K562 (cell line): ENCODE measurements around the gene POPDC3. TPM values are rescaled to one million over a fixed set of nuclear protein-coding genes. Genes with fewer than 3 reads are reported as not detected.

Experiments used
- ATAC-seq: fragments of 200-7000 bp; cut with Tn5 transposase; 3 replicates; pipeline ENCODE4 v1.9.1; 2020; ENCODE audit warnings: moderate library complexity
- BruUV-seq: library from RNA; stranded (reverse); fragments of 400-500 nt; replicated peaks from 2 replicates; lab custom pipeline; 2021; lab: Mats Ljungman, UMichigan
- CTCF ChIA-PET: fragments of 300-600 bp; formaldehyde crosslinking; extraction: SDS; loops from one replicate; lab custom pipeline; 2021; ENCODE audit warnings: low intra/inter-chr PET ratio; lab: Yijun Ruan, JAX
- POLR2A ChIA-PET: fragments of 300-600, 350-650 bp; sonication (Branson Sonifier 250); formaldehyde crosslinking; extraction: SDS; loops from one replicate; lab custom pipeline; 2021; ENCODE audit warnings: antibody characterized with exemption, inconsistent platforms; lab: Yijun Ruan, JAX
- DNase-seq, 4 experiments: peaks; one replicate each; pipeline versions ENCODE4 v3.0.0 to v3.0.0-alpha.2; 2011 to 2018; ENCODE audit warnings: low spot score in 3 of 4, mixed read lengths in 3 of 4; ENCODE audit errors: extremely low read depth in 1 of 4
- FAIRE-seq: peaks from 2 replicates; lab custom pipeline; 2011; peaks lifted over from hg19 to GRCh38; lab: Jason Lieb, UNC
- H2AFZ ChIP-seq: 2 replicates; pipeline ENCODE4 v1.6.0; 2011; ENCODE audit warnings: low read depth, low read length, control low read depth, inconsistent platforms
- H3K27ac ChIP-seq: fragments of 200-600 bp; 3 replicates; pipeline ENCODE4 v1.8.0; 2011; ENCODE audit warnings: low read depth, mild to moderate bottlenecking, control low read depth, inconsistent platforms, low read length, moderate library complexity, mixed read lengths; ENCODE audit errors: extremely low read depth
- H3K27me3 ChIP-seq, 2 experiments: fragments of 300-600 bp in 1 of 2; 2 replicates in 1 of 2; 3 replicates in 1 of 2; pipeline versions ENCODE4 v1.6.0 to v1.8.0; 2011; ENCODE audit warnings: inconsistent platforms in 2 of 2, low read length in 2 of 2, mild to moderate bottlenecking in 1 of 2, mixed read lengths in 1 of 2, moderate library complexity in 1 of 2; ENCODE audit not compliant: control insufficient read depth in 2 of 2, insufficient read depth in 2 of 2
- H3K36me3 ChIP-seq: fragments of 300-600 bp; 3 replicates; pipeline ENCODE4 v1.8.0; 2011; ENCODE audit warnings: mild to moderate bottlenecking, low read length, inconsistent platforms; ENCODE audit not compliant: control insufficient read depth, insufficient read depth
- H3K4me1 ChIP-seq, 2 experiments: fragments of 200-600 bp in 1 of 2; replicated peaks in 1 of 2; 2 replicates in 1 of 2; 3 replicates in 1 of 2; pipeline versions ENCODE4 v1.5.1 to v1.8.0; 2011; ENCODE audit warnings: inconsistent platforms in 2 of 2, low read length in 2 of 2, mild to moderate bottlenecking in 1 of 2, mixed read lengths in 1 of 2, moderate library complexity in 1 of 2; ENCODE audit not compliant: control insufficient read depth in 2 of 2, insufficient read depth in 2 of 2
- H3K4me2 ChIP-seq: 2 replicates; pipeline ENCODE4 v1.6.1; 2011; ENCODE audit warnings: low read length, control low read depth, inconsistent platforms, mixed read lengths; ENCODE audit not compliant: insufficient read depth
- H3K4me3 ChIP-seq: fragments of 200-600 bp; sonication (generic), shearing (Covaris generic); 2 replicates; pipeline ENCODE4 v1.5.1; 2016; ENCODE audit warnings: control low read depth, inconsistent platforms
- H3K79me2 ChIP-seq: fragments of 200-600 bp; 3 replicates; pipeline ENCODE4 v1.8.0; 2011; ENCODE audit warnings: low read length, inconsistent platforms; ENCODE audit not compliant: control insufficient read depth, insufficient read depth
- H3K9ac ChIP-seq, 2 experiments: 2 replicates each; pipeline versions ENCODE4 v1.6.0 to v1.6.1; 2011; ENCODE audit warnings: low read depth in 2 of 2, low read length in 2 of 2, control low read depth in 1 of 2, inconsistent platforms in 1 of 2, mild to moderate bottlenecking in 1 of 2, mixed read lengths in 1 of 2; ENCODE audit not compliant: insufficient read depth in 1 of 2
- H3K9me1 ChIP-seq: one replicate; pipeline ENCODE4 v1.6.0; 2011; ENCODE audit warnings: inconsistent platforms, mild to moderate bottlenecking, low read length, moderate library complexity; ENCODE audit not compliant: control insufficient read depth, insufficient read depth
- H3K9me3 ChIP-seq: replicated peaks from 2 replicates; pipeline ENCODE4 v1.5.1; 2011; ENCODE audit warnings: low read depth, low read length, inconsistent platforms; ENCODE audit not compliant: control insufficient read depth, insufficient read depth
- H4K20me1 ChIP-seq: replicated peaks from 2 replicates; pipeline ENCODE4 v1.6.1; 2011; ENCODE audit warnings: low read length, inconsistent platforms, mixed read lengths; ENCODE audit not compliant: control insufficient read depth, insufficient read depth
- CTBP1 ChIP-seq: fragments of 450-650 bp; IDR thresholded peaks from 2 replicates; pipeline ENCODE4 v1.6.1; 2016; ENCODE audit warnings: borderline replicate concordance
- E2F8 ChIP-seq: fragments of 450-650 bp; IDR thresholded peaks from 2 replicates; pipeline ENCODE4 v1.7.1; 2018; ENCODE audit warnings: mild to moderate bottlenecking, low read depth; ENCODE audit not compliant: partially characterized antibody
- FOXJ2 ChIP-seq: fragments of 200-800 bp; sonication (Bioruptor generic); IDR thresholded peaks from 2 replicates; pipeline ENCODE4 v1.6.1; 2016; ENCODE audit warnings: missing genetic modification characterization, missing compliant biosample characterization
- IRF1 ChIP-seq: sonication (generic); formaldehyde crosslinking; IDR thresholded peaks from 2 replicates; pipeline ENCODE4 v1.8.0; 2022; ENCODE audit warnings: missing genetic modification reagents, mild to moderate bottlenecking, borderline replicate concordance
- KAT2B ChIP-seq: IDR thresholded peaks from one replicate; pipeline ENCODE4 v1.6.1; 2012; ENCODE audit warnings: low read depth, mild to moderate bottlenecking, control low read depth, inconsistent platforms, low read length, moderate library complexity
- MTA1 ChIP-seq: fragments of 450-650 bp; IDR thresholded peaks from 2 replicates; pipeline ENCODE4 v1.6.1; 2017; ENCODE audit warnings: borderline replicate concordance
- NFYB ChIP-seq: IDR thresholded peaks from 2 replicates; pipeline ENCODE4 v1.6.1; 2011; ENCODE audit warnings: mild to moderate bottlenecking, moderate library complexity; ENCODE audit not compliant: insufficient read length; ENCODE audit errors: extremely low read depth
- OTX1 ChIP-seq: fragments of 450-650 bp; formaldehyde crosslinking; IDR thresholded peaks from 2 replicates; pipeline ENCODE4 v1.4.0; 2022; ENCODE audit warnings: mild to moderate bottlenecking
- PRMT5 ChIP-seq: sonication (generic); formaldehyde crosslinking; IDR thresholded peaks from 2 replicates; pipeline ENCODE4 v1.5.0; 2020; ENCODE audit warnings: missing genetic modification reagents
- RBM15 ChIP-seq: fragments of 200-400 bp; formaldehyde crosslinking; IDR thresholded peaks from 2 replicates; pipeline ENCODE4 v1.6.1; 2018; ENCODE audit warnings: mild to moderate bottlenecking, low read length, moderate library complexity; ENCODE audit not compliant: insufficient read depth
- RFX7 ChIP-seq: fragments of 250-450 bp; sonication (Bioruptor Pico); IDR thresholded peaks from 2 replicates; pipeline ENCODE4 v1.5.1; 2021; ENCODE audit warnings: mild to moderate bottlenecking
- ZBED1 ChIP-seq: IDR thresholded peaks from 2 replicates; pipeline ENCODE4 v1.6.1; 2014
- ZNF121 ChIP-seq: sonication (generic); formaldehyde crosslinking; conservative IDR thresholded peaks from 2 replicates; pipeline ENCODE4 v1.8.0; 2022; ENCODE audit warnings: missing genetic modification reagents
- ZNF174 ChIP-seq: fragments of 250-450 bp; sonication (Bioruptor Pico); IDR thresholded peaks from 2 replicates; pipeline ENCODE4 v1.4.0; 2020; ENCODE audit warnings: mild to moderate bottlenecking
- ZNF253 ChIP-seq: fragments of 250-450 bp; sonication (Bioruptor Pico); conservative IDR thresholded peaks from 2 replicates; pipeline ENCODE4 v1.6.1; 2021; ENCODE audit warnings: mild to moderate bottlenecking
- ZNF512 ChIP-seq: IDR thresholded peaks from 2 replicates; pipeline ENCODE4 v1.6.1; 2016; ENCODE audit warnings: missing genetic modification characterization, missing compliant biosample characterization
- ZNF561 ChIP-seq: fragments of 450-650 bp; formaldehyde crosslinking; conservative IDR thresholded peaks from 2 replicates; pipeline ENCODE4 v1.4.0; 2020; ENCODE audit warnings: mild to moderate bottlenecking, moderate library complexity
- WGBS: fragments of 100-300 bp; shearing (Covaris generic); methylation state at CpG from one replicate; pipeline ENCODE4 v1.1.6; 2016; ENCODE audit warnings: low coverage, mixed read lengths; ENCODE audit not compliant: insufficient coverage; ENCODE audit errors: missing lambda C conversion rate; 5-methylcytosine and 5-hydroxymethylcytosine counted together
- in situ Hi-C: fragments of 300-500 bp; cut with MboI; formaldehyde crosslinking; loops from 4 replicates; pipeline ENCODE4 v1.15.0; 2018; ENCODE audit warnings: inconsistent platforms, mixed read lengths
- intact Hi-C: fragments of 100-400 bp; cut with micrococcal nuclease; formaldehyde crosslinking; loops from 2 replicates; pipeline ENCODE4 v1.14.2; 2022
- polyA plus RNA-seq, 8 experiments: library from polyadenylated mRNA; depleted of rRNA in 4 of 8; stranded (reverse) in 5 of 8; unstranded in 3 of 8; fragments of >200 nt; fragmentation: Nextera tagmentation in 2 of 8; fragmentation: Illumina TruSeq in 1 of 8; extraction: Ambion mirVana in 2 of 8; extraction: Trizol in 1 of 8; gene quantifications; 2 replicates each; pipeline versions ENCODE4 v1.2.1 to v1.2.3, GENCODE V29; 2011 to 2014; ENCODE audit warnings: inconsistent platforms in 1 of 8, missing spikeins in 1 of 8
- total RNA-seq, 7 experiments: library from RNA; depleted of rRNA in 6 of 7; stranded (reverse); fragments of >200 nt in 6 of 7; fragmentation: Illumina TruSeq in 2 of 7; extraction: Trizol in 2 of 7; gene quantifications; 2 replicates each; pipeline versions ENCODE4 v1.2.1 to v1.2.3, GENCODE V29; 2011 to 2021; ENCODE audit warnings: low replicate concordance in 1 of 7

POPDC3 gene
- total and polyA plus RNA-seq, 9 of the 15 experiments (the other 6 are each of a cell fraction or from before 2014, with no cell fraction given): 4.0 to 11.8 (median 5.4) TPM

GRCh38 chr6:105191351-105191750, 11.5 kb upstream of the POPDC3 start:
- Histone ChIP-seq H3K9me1 (no peaks in the 10 kb centered on the region), H3K36me3 (no peaks in the 10 kb centered on the region), H2AFZ (no peak overlapping the region), H3K27me3 (peaks cover 5 to 16% of the 10 kb centered on the region in 2 experiments; a peak in 3 of 5 replicates), H3K9me3 (no peaks in the 10 kb centered on the region), H3K79me2 (no peaks in the 10 kb centered on the region), H3K4me1 (no peaks in the 10 kb centered on the region), H3K9ac (no peak overlapping the region), H3K4me2 (no peak overlapping the region), H3K4me3 (no peak overlapping the region), H3K27ac (no peak overlapping the region), H4K20me1 (no peaks in the 10 kb centered on the region)
- DNase-seq (no peak), FAIRE-seq (no peak), ATAC-seq (no peak)
- intact Hi-C loops (no loop called here), in situ Hi-C loops (no loop called here)
- BruUV-seq: no TSS peak
- WGBS: 0% methylated on average over 1 of the region's 1 CpG
- ChIA-PET CTCF (no interaction called here), POLR2A (no interaction called here)
- TF ChIP-seq NFYB (no peak), IRF1 (CRISPR knock-in tag) (no peak), PRMT5 (CRISPR knock-in tag) (no peak), CTBP1 (no peak), OTX1 (CRISPR knock-in tag) (no peak), ZNF512 (no peak), ZNF561 (CRISPR knock-in tag) (no peak), ZNF174 (CRISPR knock-in tag) (no peak), FOXJ2 (tag) (no peak), E2F8 (no peak), MTA1 (no peak), ZBED1 (no peak), ZNF121 (CRISPR knock-in tag) (no peak), RBM15 (no peak), RFX7 (no peak), ZNF253 (CRISPR knock-in tag) (no peak), KAT2B (no peak)
